ENCODE measurements around the gene SPZ1.
"Not testable (repeated sequence)": the region's sequence is repeated elsewhere in the genome, so short reads cannot be mapped to it uniquely, and the experiment has no call there.

Gene SPZ1

DNA sequence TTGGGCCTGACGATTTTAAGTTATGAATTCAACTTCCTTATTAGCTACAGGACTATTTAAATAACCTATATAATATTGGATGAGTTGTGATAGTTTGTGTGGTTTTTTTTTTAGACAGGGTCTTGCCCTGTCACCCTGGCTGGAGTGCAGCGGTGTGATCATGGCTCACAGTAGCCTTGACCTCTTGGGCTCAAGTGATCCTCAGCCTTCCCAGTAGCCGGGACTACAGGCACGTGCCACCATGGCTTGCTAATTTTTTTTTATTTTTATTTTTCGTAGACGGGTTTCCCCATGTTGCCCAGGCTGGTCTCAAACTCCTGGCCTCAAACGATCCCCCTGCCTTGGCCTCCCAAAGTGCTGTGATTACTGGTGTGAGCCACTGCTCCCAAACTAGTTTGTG, 17.6 kb downstream of the SPZ1 start:
- Histone ChIP-seq H3K9ac (ENCODE audit: insufficient read length, low read depth) (no peak overlapping the region), H3K27me3 (ENCODE audit: insufficient read depth, insufficient read length) (no peaks in the 10 kb centered on the region), H3K4me1 (ENCODE audit: insufficient read depth, insufficient read length) (no peaks in the 10 kb centered on the region), H3K36me3 (ENCODE audit: insufficient read depth, insufficient read length, low read length) (no peaks in the 10 kb centered on the region), H3K9me3 (ENCODE audit: insufficient read depth, low read length) (no peaks in the 10 kb centered on the region), H3K4me3 (ENCODE audit: insufficient read length, low read depth) (no peak overlapping the region)
- no peak for TF ChIP-seq ZNF274 (IDR thresholded peaks at IDR 0.05; ENCODE audit: low read depth, low read length)
- TF ChIP-seq SUZ12 (IDR thresholded peaks at IDR 0.05; ENCODE audit: extremely low read depth, insufficient read depth, insufficient read length) = no peak
- TF ChIP-seq YY1 (IDR thresholded peaks at IDR 0.05; ENCODE audit: insufficient read depth, insufficient read length) = no peak
- DNase-seq (ENCODE audit: low read depth, low spot score) = no peak

DNA sequence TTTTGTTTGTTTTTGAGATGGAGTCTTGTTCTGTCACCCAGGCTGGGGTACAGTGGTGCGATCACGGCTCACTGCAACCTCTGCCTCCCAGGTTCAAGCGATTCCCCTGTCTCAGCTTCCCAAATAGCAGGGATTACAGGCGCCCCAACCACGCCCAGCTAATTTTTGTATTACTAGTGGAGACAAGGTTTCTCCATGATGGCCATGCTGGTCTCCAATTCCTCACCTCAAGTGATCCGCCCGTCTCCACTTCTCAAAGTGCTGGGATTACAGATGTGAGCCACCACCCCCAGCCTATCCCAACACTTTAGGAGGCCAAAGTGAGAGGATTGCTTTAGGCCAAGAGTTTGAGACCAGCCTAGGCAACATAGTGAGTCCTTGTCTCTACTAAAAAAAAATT, 19.3 kb downstream of the SPZ1 start:
- Histone ChIP-seq H3K4me3 (ENCODE audit: insufficient read length, low read depth) (no peak overlapping the region), H3K4me1 (ENCODE audit: insufficient read depth, insufficient read length) (no peaks in the 10 kb centered on the region), H3K27me3 (ENCODE audit: insufficient read depth, insufficient read length) (no peaks in the 10 kb centered on the region)

GRCh38 chr5:80341016-80341775, 21.4 kb downstream of the SPZ1 start:
- DNase-seq (ENCODE audit: low read depth, low spot score) = no peak

More for the DNA sequence above, 19.3 kb downstream of the SPZ1 start:
- Histone ChIP-seq H3K36me3 (ENCODE audit: insufficient read depth, insufficient read length, low read length) (no peaks in the 10 kb centered on the region), H3K9ac (ENCODE audit: insufficient read length, low read depth) (no peak overlapping the region), H3K9me3 (ENCODE audit: insufficient read depth, low read length) (no peaks in the 10 kb centered on the region)
- TF ChIP-seq SUZ12 (IDR thresholded peaks at IDR 0.05; ENCODE audit: extremely low read depth, insufficient read depth, insufficient read length) = no peak
- TF ChIP-seq ZNF274 (IDR thresholded peaks at IDR 0.05; ENCODE audit: low read depth, low read length) = no peak
- no peak for TF ChIP-seq YY1 (IDR thresholded peaks at IDR 0.05; ENCODE audit: insufficient read depth, insufficient read length)
- DNase-seq (ENCODE audit: low read depth, low spot score) = no peak

DNA sequence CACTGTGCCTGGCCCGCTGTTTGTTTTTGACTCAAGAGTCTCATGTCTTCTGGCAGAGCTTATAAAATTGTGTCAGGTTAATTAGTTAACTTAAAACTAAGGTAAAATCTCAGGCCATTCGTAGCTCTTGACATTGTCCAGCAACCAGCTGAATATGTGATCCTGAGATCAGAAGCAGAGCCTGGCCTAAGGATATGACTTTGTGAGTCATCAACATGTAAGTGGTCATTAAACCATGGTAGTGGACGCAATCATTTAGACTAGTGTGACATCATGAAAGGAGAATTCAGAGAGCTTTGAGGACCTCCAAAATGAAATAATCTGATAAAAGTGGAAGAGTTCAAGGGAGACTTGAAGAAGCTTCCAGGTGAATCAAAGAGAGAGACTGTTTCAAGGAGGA, 23.3 kb downstream of the SPZ1 start:
- no peaks in the 10 kb centered on the region for H3K9me3 ChIP-seq (ENCODE audit: insufficient read depth, low read length)
- TF ChIP-seq YY1 (IDR thresholded peaks at IDR 0.05; ENCODE audit: insufficient read depth, insufficient read length) = no peak
- no peak for TF ChIP-seq SUZ12 (IDR thresholded peaks at IDR 0.05; ENCODE audit: extremely low read depth, insufficient read depth, insufficient read length)
- no peak for TF ChIP-seq ZNF274 (IDR thresholded peaks at IDR 0.05; ENCODE audit: low read depth, low read length)
- no peaks in the 10 kb centered on the region for H3K4me1 ChIP-seq (ENCODE audit: insufficient read depth, insufficient read length)
- no peaks in the 10 kb centered on the region for H3K36me3 ChIP-seq (ENCODE audit: insufficient read depth, insufficient read length, low read length)
- H3K27me3 ChIP-seq (ENCODE audit: insufficient read depth, insufficient read length) = no peaks in the 10 kb centered on the region
- no peak overlapping the region for H3K9ac ChIP-seq (ENCODE audit: insufficient read length, low read depth)
- no peak overlapping the region for H3K4me3 ChIP-seq (ENCODE audit: insufficient read length, low read depth)
- DNase-seq (ENCODE audit: low read depth, low spot score) = no peak

More at GRCh38 chr5:80341016-80341775, 21.4 kb downstream of the SPZ1 start:
- no peaks in the 10 kb centered on the region for H3K27me3 ChIP-seq (ENCODE audit: insufficient read depth, insufficient read length)
- H3K4me3 ChIP-seq (ENCODE audit: insufficient read length, low read depth) = no peak overlapping the region
- no peaks in the 10 kb centered on the region for H3K4me1 ChIP-seq (ENCODE audit: insufficient read depth, insufficient read length)
- H3K9me3 ChIP-seq (ENCODE audit: insufficient read depth, low read length) = no peaks in the 10 kb centered on the region
- H3K36me3 ChIP-seq (ENCODE audit: insufficient read depth, insufficient read length, low read length) = no peaks in the 10 kb centered on the region
- no peak overlapping the region for H3K9ac ChIP-seq (ENCODE audit: insufficient read length, low read depth)
- TF ChIP-seq ZNF274 (IDR thresholded peaks at IDR 0.05; ENCODE audit: low read depth, low read length) (no peak), SUZ12 (IDR thresholded peaks at IDR 0.05; ENCODE audit: extremely low read depth, insufficient read depth, insufficient read length) (no peak), YY1 (IDR thresholded peaks at IDR 0.05; ENCODE audit: insufficient read depth, insufficient read length) (no peak)

GRCh38 chr5:80346055-80346454, 26.3 kb downstream of the SPZ1 start:
- DNase-seq (ENCODE audit: low read depth, low spot score) = peak; percentile 27

GRCh38 chr5:80348171-80348570, 28.4 kb downstream of the SPZ1 start:
- Histone ChIP-seq H3K4me1 (ENCODE audit: insufficient read depth, insufficient read length) (no peaks in the 10 kb centered on the region), H3K9ac (ENCODE audit: insufficient read length, low read depth) (no peak overlapping the region), H3K9me3 (ENCODE audit: insufficient read depth, low read length) (no peaks in the 10 kb centered on the region), H3K4me3 (ENCODE audit: insufficient read length, low read depth) (no peak overlapping the region), H3K36me3 (ENCODE audit: insufficient read depth, insufficient read length, low read length) (no peaks in the 10 kb centered on the region), H3K27me3 (ENCODE audit: insufficient read depth, insufficient read length) (no peaks in the 10 kb centered on the region)
- TF ChIP-seq ZNF274 (IDR thresholded peaks at IDR 0.05; ENCODE audit: low read depth, low read length) = no peak
- TF ChIP-seq SUZ12 (IDR thresholded peaks at IDR 0.05; ENCODE audit: extremely low read depth, insufficient read depth, insufficient read length) = no peak
- no peak for TF ChIP-seq YY1 (IDR thresholded peaks at IDR 0.05; ENCODE audit: insufficient read depth, insufficient read length)
- DNase-seq (ENCODE audit: low read depth, low spot score) = no peak

More at GRCh38 chr5:80346055-80346454, 26.3 kb downstream of the SPZ1 start:
- H3K4me1 ChIP-seq (ENCODE audit: insufficient read depth, insufficient read length) = no peaks in the 10 kb centered on the region
- H3K9me3 ChIP-seq (ENCODE audit: insufficient read depth, low read length) = no peaks in the 10 kb centered on the region
- H3K36me3 ChIP-seq (ENCODE audit: insufficient read depth, insufficient read length, low read length) = no peaks in the 10 kb centered on the region
- H3K9ac ChIP-seq (ENCODE audit: insufficient read length, low read depth) = no peak overlapping the region
- no peaks in the 10 kb centered on the region for H3K27me3 ChIP-seq (ENCODE audit: insufficient read depth, insufficient read length)
- TF ChIP-seq ZNF274 (IDR thresholded peaks at IDR 0.05; ENCODE audit: low read depth, low read length) (no peak), SUZ12 (IDR thresholded peaks at IDR 0.05; ENCODE audit: extremely low read depth, insufficient read depth, insufficient read length) (no peak), YY1 (IDR thresholded peaks at IDR 0.05; ENCODE audit: insufficient read depth, insufficient read length) (no peak)
- no peak overlapping the region for H3K4me3 ChIP-seq (ENCODE audit: insufficient read length, low read depth)

DNA sequence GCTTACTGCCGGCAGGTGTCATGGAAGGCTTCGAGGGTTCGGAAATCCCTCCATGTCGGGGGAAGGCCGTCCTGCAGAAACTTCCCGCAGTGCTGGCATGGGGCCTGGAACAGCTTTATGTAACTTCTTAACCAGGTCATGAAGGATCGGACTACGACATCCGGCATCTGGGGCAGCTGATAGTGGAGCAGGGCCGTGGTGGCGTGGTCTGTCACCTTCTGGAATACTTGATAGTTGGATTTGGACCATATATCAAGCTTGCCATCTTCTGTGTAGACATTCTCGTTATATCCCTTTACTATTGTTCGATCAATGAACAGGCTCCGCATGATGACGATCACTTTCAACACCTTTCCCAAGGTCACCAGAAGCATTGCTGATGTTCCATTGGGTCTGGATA, 31.2 kb downstream of the SPZ1 start:
- not testable (repeated sequence) for H3K9ac ChIP-seq (ENCODE audit: insufficient read length, low read depth); H3K27me3 ChIP-seq (ENCODE audit: insufficient read depth, insufficient read length); DNase-seq (ENCODE audit: low read depth, low spot score); H3K4me1 ChIP-seq (ENCODE audit: insufficient read depth, insufficient read length); H3K4me3 ChIP-seq (ENCODE audit: insufficient read length, low read depth); H3K36me3 ChIP-seq (ENCODE audit: insufficient read depth, insufficient read length, low read length); H3K9me3 ChIP-seq (ENCODE audit: insufficient read depth, low read length)
